ENCODE measurements around the gene MFN1. TPM values are rescaled to one million over a fixed set of nuclear protein-coding genes. Genes with fewer than 3 reads are reported as not detected.
A peak's percentile ranks its signal among the peaks of the same experiment; 100 is the strongest.

The MFN1 gene
- total RNA-seq, 1 donor from 2014 or later = 53.1 TPM

- H3K27me3 ChIP-seq (ENCODE audit: insufficient read depth, low read length) = no peaks in the 10 kb centered on the region
- peaks cover 9% of the 10 kb centered on the region for H3K4me1 ChIP-seq (ENCODE audit: insufficient read depth, low read length)
- peaks cover 39% of the 10 kb centered on the region for H3K79me2 ChIP-seq (ENCODE audit: insufficient read depth, low read length)
- no peaks in the 10 kb centered on the region for H3K36me3 Mint-ChIP-seq (ENCODE audit: low read depth, unreplicated experiment)
- H3K9me3 Mint-ChIP-seq (ENCODE audit: unreplicated experiment) = no peaks in the 10 kb centered on the region
- DNase-seq (ENCODE audit: low read depth) (no peak), FAIRE-seq (no peak)
- H3K4me3 Mint-ChIP-seq (ENCODE audit: unreplicated experiment) = peak overlapping the region; percentile 82
- H3K9ac ChIP-seq (ENCODE audit: low read length) = peak overlapping the region; percentile 94
- H3K4me2 ChIP-seq (ENCODE audit: low read length) = peak overlapping the region; percentile 99
- no peaks in the 10 kb centered on the region for H3K9me3 ChIP-seq (ENCODE audit: insufficient read depth, low read depth, low read length)
- H3K27ac Mint-ChIP-seq (ENCODE audit: unreplicated experiment) = no peak overlapping the region
- peaks cover 9% of the 10 kb centered on the region for H3K4me1 Mint-ChIP-seq (ENCODE audit: low read depth, unreplicated experiment)
- no peaks in the 10 kb centered on the region for H3K36me3 ChIP-seq (ENCODE audit: insufficient read depth, low read length)
- H3K27ac ChIP-seq (ENCODE audit: low read depth, low read length) = peak overlapping the region; percentile 91
- peak; percentile 56 for TF ChIP-seq CTCF (IDR thresholded peaks at IDR 0.05; ENCODE audit: insufficient read depth, low read depth, low read length)
- no peak for TF ChIP-seq EZH2 (IDR thresholded peaks at IDR 0.05; ENCODE audit: insufficient read depth, low read length)
- peaks cover 22% of the 10 kb centered on the region for H4K20me1 ChIP-seq (ENCODE audit: insufficient read depth, low read length)
- peak overlapping the region; percentile 82 for H3K4me3 ChIP-seq (ENCODE audit: insufficient read depth, low read depth, low read length)
- H2AFZ ChIP-seq (ENCODE audit: low read depth, low read length) = peak overlapping the region; percentile 99
- peaks cover 1% of the 10 kb centered on the region for H3K27me3 Mint-ChIP-seq (ENCODE audit: low read depth, unreplicated experiment)
These were observed 25.7 kb upstream of the MFN1 start for GRCh38 chr3:179321668-179322285.

GRCh38 chr3:179322286-179323196 lies 25.0 kb upstream of the MFN1 start, which contains the start of gene ZNF639:
Gene ZNF639 (plus strand): TSS chr3:179323031. CDS start chr3:179328294, 5,263 bp downstream.
- H3K27me3 ChIP-seq (ENCODE audit: insufficient read depth, low read length) = no peaks in the 10 kb centered on the region
- Mint-ChIP-seq H3K36me3 (ENCODE audit: low read depth, unreplicated experiment) (no peaks in the 10 kb centered on the region), H3K27me3 (ENCODE audit: low read depth, unreplicated experiment) (peaks cover 1% of the 10 kb centered on the region), H3K9me3 (ENCODE audit: unreplicated experiment) (no peaks in the 10 kb centered on the region), H3K4me1 (ENCODE audit: low read depth, unreplicated experiment) (peaks cover 9% of the 10 kb centered on the region), H3K27ac (ENCODE audit: unreplicated experiment) (peak within 1 kb of the TSS; percentile 85), H3K4me3 (ENCODE audit: unreplicated experiment) (peak within 1 kb of the TSS; percentile 97)
- H3K4me3 ChIP-seq (ENCODE audit: insufficient read depth, low read depth, low read length) = peak within 1 kb of the TSS; percentile 82
- TF ChIP-seq CTCF (IDR thresholded peaks at IDR 0.05; ENCODE audit: insufficient read depth, low read depth, low read length) = peak; percentile 44
- TF ChIP-seq EZH2 (IDR thresholded peaks at IDR 0.05; ENCODE audit: insufficient read depth, low read length) = no peak
- DNase-seq (ENCODE audit: low read depth) (peak; percentile 76), FAIRE-seq (no peak)
- peak within 1 kb of the TSS; percentile 99 for H3K4me2 ChIP-seq (ENCODE audit: low read length)
- H2AFZ ChIP-seq (ENCODE audit: low read depth, low read length) = peak within 1 kb of the TSS; percentile 99
- no peaks in the 10 kb centered on the region for H3K36me3 ChIP-seq (ENCODE audit: insufficient read depth, low read length)
- H3K27ac ChIP-seq (ENCODE audit: low read depth, low read length) = peak within 1 kb of the TSS; percentile 91
- peak within 1 kb of the TSS; percentile 94 for H3K9ac ChIP-seq (ENCODE audit: low read length)
- peaks cover 9% of the 10 kb centered on the region for H3K4me1 ChIP-seq (ENCODE audit: insufficient read depth, low read length)
- H4K20me1 ChIP-seq (ENCODE audit: insufficient read depth, low read length) = peaks cover 22% of the 10 kb centered on the region
- H3K79me2 ChIP-seq (ENCODE audit: insufficient read depth, low read length) = peaks cover 46% of the 10 kb centered on the region
- no peaks in the 10 kb centered on the region for H3K9me3 ChIP-seq (ENCODE audit: insufficient read depth, low read depth, low read length)
